HCT116 (cell line): ENCODE results near the gene AACS. TPM values are rescaled to one million over a fixed set of nuclear protein-coding genes. Genes with fewer than 3 reads are reported as not detected.

Experiments used
- ATAC-seq: fragments of 200-7000 bp; cut with Tn5 transposase; 2 replicates; pipeline ENCODE4 v1.9.1; 2020; ENCODE audit warnings: mild to moderate bottlenecking, moderate library complexity
- BruUV-seq: library from RNA; stranded (reverse); fragments of 400-500 nt; replicated peaks from 2 replicates; lab custom pipeline; 2021; lab: Mats Ljungman, UMichigan
- CTCF ChIA-PET: fragments of 300-600 bp; sonication (Branson Sonifier 250); formaldehyde crosslinking; loops from one replicate; lab custom pipeline; 2021; ENCODE audit warnings: antibody characterized with exemption; lab: Charles Lee
- POLR2A ChIA-PET: fragments of 300-600, 350-600 bp; sonication (Branson Sonifier 250); formaldehyde crosslinking; loops from one replicate; lab custom pipeline; 2021; ENCODE audit warnings: antibody characterized with exemption; lab: Charles Lee
- RAD21 ChIA-PET, 2 experiments: fragments of 300-600 bp; sonication (Branson Sonifier 250); formaldehyde crosslinking; loops; one replicate each; lab custom pipeline; 2023; ENCODE audit warnings: low total read pairs in 2 of 2; ENCODE audit not compliant: uncharacterized antibody in 2 of 2, unreplicated experiment in 2 of 2, low non-redundant PET in 1 of 2; lab: Charles Lee
- DNase-seq: peaks from one replicate; pipeline ENCODE4 v3.0.0-alpha.2; 2010; ENCODE audit warnings: low read depth, low spot score
- H2AFZ ChIP-seq: fragments of 200-600 bp; shearing (Covaris generic), sonication (generic); 2 replicates; pipeline ENCODE4 v1.6.1; 2017; ENCODE audit warnings: low read depth, mixed run types, mixed read lengths, antibody characterized with exemption, low read length; ENCODE audit not compliant: poor library complexity, severe bottlenecking
- H3K27ac ChIP-seq: 2 replicates; pipeline ENCODE4 v1.5.1; 2012; ENCODE audit warnings: low read depth, low read length
- H3K27me3 ChIP-seq: fragments of 200-600 bp; sonication (generic); 2 replicates; pipeline ENCODE4 v1.6.1; 2016; ENCODE audit warnings: mixed run types, low read length, mixed read lengths; ENCODE audit not compliant: insufficient read depth
- H3K36me3 ChIP-seq, 2 experiments: fragments of 200-500 bp in 1 of 2; fragments of 200-600 bp in 1 of 2; sonication (Bioruptor generic) in 1 of 2; sonication (generic) in 1 of 2; 2 replicates each; pipeline versions ENCODE4 v1.5.1 to v1.6.1; 2014 to 2016; ENCODE audit warnings: low read length in 2 of 2, inconsistent platforms in 1 of 2, mixed read lengths in 1 of 2, mixed run types in 1 of 2; ENCODE audit not compliant: insufficient read depth in 2 of 2, control insufficient read depth in 1 of 2
- H3K4me1 ChIP-seq, 2 experiments: fragments of 200-600 bp in 1 of 2; sonication (generic) in 1 of 2; 2 replicates each; pipeline versions ENCODE4 v1.5.1 to v1.6.1; 2012 to 2017; ENCODE audit warnings: low read length in 2 of 2, inconsistent platforms in 1 of 2, mild to moderate bottlenecking in 1 of 2, mixed read lengths in 1 of 2, mixed run types in 1 of 2, moderate library complexity in 1 of 2; ENCODE audit not compliant: insufficient read depth in 2 of 2, control insufficient read depth in 1 of 2
- H3K4me2 ChIP-seq: fragments of 200-600 bp; sonication (generic); 2 replicates; pipeline ENCODE4 v1.6.1; 2017; ENCODE audit warnings: mixed run types, low read length, mixed read lengths
- H3K4me3 ChIP-seq, 2 experiments: fragments of 200-600 bp in 1 of 2; sonication (generic) in 1 of 2; replicated peaks in 1 of 2; 2 replicates each; pipeline ENCODE4 v1.5.1; 2011 to 2016; ENCODE audit warnings: low read length in 2 of 2, control low read depth in 1 of 2, low read depth in 1 of 2, mild to moderate bottlenecking in 1 of 2, mixed read lengths in 1 of 2, mixed run types in 1 of 2
- H3K79me2 ChIP-seq: fragments of 200-600 bp; sonication (generic); 2 replicates; pipeline ENCODE4 v1.6.1; 2017; ENCODE audit warnings: mild to moderate bottlenecking, mixed run types, low read length, moderate library complexity, mixed read lengths; ENCODE audit not compliant: insufficient read depth
- H3K9ac ChIP-seq: fragments of 200-600 bp; sonication (generic); 2 replicates; pipeline ENCODE4 v1.6.1; 2016; ENCODE audit warnings: low read length, mixed read lengths
- H3K9me2 ChIP-seq: fragments of 200-600 bp; sonication (generic), shearing (Covaris generic); 2 replicates; pipeline ENCODE4 v1.6.1; 2017; ENCODE audit warnings: mixed run types, mild to moderate bottlenecking, moderate library complexity; ENCODE audit not compliant: insufficient read depth
- H3K9me3 ChIP-seq, 2 experiments: fragments of 200-500 bp in 1 of 2; fragments of 200-600 bp in 1 of 2; sonication (Bioruptor generic) in 1 of 2; sonication (generic) in 1 of 2; 2 replicates each; pipeline ENCODE4 v1.6.1; 2014 to 2017; ENCODE audit warnings: low read length in 2 of 2, mixed read lengths in 2 of 2, inconsistent platforms in 1 of 2, low read depth in 1 of 2, mild to moderate bottlenecking in 1 of 2, mixed run types in 1 of 2, moderate library complexity in 1 of 2; ENCODE audit not compliant: control insufficient read depth in 1 of 2, insufficient read depth in 1 of 2
- H4K20me1 ChIP-seq: fragments of 200-600 bp; sonication (generic), shearing (Covaris generic); 2 replicates; pipeline ENCODE4 v1.6.1; 2017; ENCODE audit warnings: mixed run types, mild to moderate bottlenecking, moderate library complexity; ENCODE audit not compliant: insufficient read depth
- CBX3 ChIP-seq: IDR thresholded peaks from 2 replicates; pipeline ENCODE4 v1.6.1; 2012; ENCODE audit warnings: low read depth
- EZH2 ChIP-seq: fragments of 200-600 bp; sonication (generic); IDR thresholded peaks from 2 replicates; pipeline ENCODE4 v1.6.1; 2017; ENCODE audit warnings: antibody characterized with exemption, mixed run types
- FOSL1 ChIP-seq: IDR thresholded peaks from 2 replicates; pipeline ENCODE4 v1.6.1; 2012; ENCODE audit warnings: low read depth
- MAX ChIP-seq: IDR thresholded peaks from 2 replicates; pipeline ENCODE4 v1.6.1; 2012
- POLR2A ChIP-seq: IDR thresholded peaks from 2 replicates; pipeline ENCODE4 v1.7.0; 2011; ENCODE audit warnings: borderline replicate concordance; ENCODE audit not compliant: insufficient read depth, insufficient read length; ENCODE audit errors: extremely low read depth
- POLR2AphosphoS5 ChIP-seq: IDR thresholded peaks from 2 replicates; pipeline ENCODE4 v1.6.1; 2011; ENCODE audit warnings: mild to moderate bottlenecking, low read depth, low read length, moderate library complexity
- RAD21 ChIP-seq: IDR thresholded peaks from 2 replicates; pipeline ENCODE4 v1.6.1; 2012; ENCODE audit warnings: low read depth, mild to moderate bottlenecking
- SIN3A ChIP-seq: IDR thresholded peaks from 2 replicates; pipeline ENCODE4 v1.6.1; 2012; ENCODE audit warnings: low read depth
- SRF ChIP-seq: IDR thresholded peaks from 2 replicates; pipeline ENCODE4 v1.6.1; 2012; ENCODE audit warnings: low read depth
- ZBTB33 ChIP-seq: IDR thresholded peaks from 2 replicates; pipeline ENCODE4 v1.6.1; 2011; ENCODE audit warnings: mild to moderate bottlenecking, low read length, moderate library complexity; ENCODE audit not compliant: insufficient replicate concordance; ENCODE audit errors: extremely low read depth
- intact Hi-C: fragments of 100-400 bp; cut with micrococcal nuclease; formaldehyde crosslinking; loops from 2 replicates; pipeline ENCODE4 v1.10.0; 2022
- total RNA-seq: library from RNA; stranded (reverse); gene quantifications from one replicate; pipeline ENCODE4 v1.2.1, GENCODE V29; 2021; ENCODE audit not compliant: unreplicated experiment
- TF ChIP-seq, protein P1 (sequence below): IDR thresholded peaks from 2 replicates; pipeline ENCODE4 v1.6.1; 2012; ENCODE audit warnings: low read depth

Gene AACS
- total RNA-seq, 1 experiment from 2014 or later: 16.0 TPM

GRCh38 chr12:125021096-125021495 is 44.1 kb upstream of the AACS start:
- DNase-seq: no peak
- ChIA-PET RAD21 (no interaction called here), CTCF (no interaction called here), POLR2A (no interaction called here)
- no peaks in the 10 kb centered on the region for H3K9me2 ChIP-seq
- H3K4me1 ChIP-seq: no peaks in the 10 kb centered on the region
- BruUV-seq: no TSS peak
- no peak overlapping the region for H3K4me2 ChIP-seq
- H4K20me1 ChIP-seq: no peaks in the 10 kb centered on the region
- H3K9ac ChIP-seq: no peak overlapping the region
- no peaks in the 10 kb centered on the region for H3K79me2 ChIP-seq
- peaks cover 7 to 15% of the 10 kb centered on the region in 2 experiments; a peak in 3 of 4 replicates for H3K36me3 ChIP-seq
- intact Hi-C loops: no loop called here
- no peak for ATAC-seq
- H2AFZ ChIP-seq: no peak overlapping the region
- no peaks in the 10 kb centered on the region for H3K27me3 ChIP-seq
- H3K4me3 ChIP-seq: no peak overlapping the region
- TF ChIP-seq, protein P1, sequence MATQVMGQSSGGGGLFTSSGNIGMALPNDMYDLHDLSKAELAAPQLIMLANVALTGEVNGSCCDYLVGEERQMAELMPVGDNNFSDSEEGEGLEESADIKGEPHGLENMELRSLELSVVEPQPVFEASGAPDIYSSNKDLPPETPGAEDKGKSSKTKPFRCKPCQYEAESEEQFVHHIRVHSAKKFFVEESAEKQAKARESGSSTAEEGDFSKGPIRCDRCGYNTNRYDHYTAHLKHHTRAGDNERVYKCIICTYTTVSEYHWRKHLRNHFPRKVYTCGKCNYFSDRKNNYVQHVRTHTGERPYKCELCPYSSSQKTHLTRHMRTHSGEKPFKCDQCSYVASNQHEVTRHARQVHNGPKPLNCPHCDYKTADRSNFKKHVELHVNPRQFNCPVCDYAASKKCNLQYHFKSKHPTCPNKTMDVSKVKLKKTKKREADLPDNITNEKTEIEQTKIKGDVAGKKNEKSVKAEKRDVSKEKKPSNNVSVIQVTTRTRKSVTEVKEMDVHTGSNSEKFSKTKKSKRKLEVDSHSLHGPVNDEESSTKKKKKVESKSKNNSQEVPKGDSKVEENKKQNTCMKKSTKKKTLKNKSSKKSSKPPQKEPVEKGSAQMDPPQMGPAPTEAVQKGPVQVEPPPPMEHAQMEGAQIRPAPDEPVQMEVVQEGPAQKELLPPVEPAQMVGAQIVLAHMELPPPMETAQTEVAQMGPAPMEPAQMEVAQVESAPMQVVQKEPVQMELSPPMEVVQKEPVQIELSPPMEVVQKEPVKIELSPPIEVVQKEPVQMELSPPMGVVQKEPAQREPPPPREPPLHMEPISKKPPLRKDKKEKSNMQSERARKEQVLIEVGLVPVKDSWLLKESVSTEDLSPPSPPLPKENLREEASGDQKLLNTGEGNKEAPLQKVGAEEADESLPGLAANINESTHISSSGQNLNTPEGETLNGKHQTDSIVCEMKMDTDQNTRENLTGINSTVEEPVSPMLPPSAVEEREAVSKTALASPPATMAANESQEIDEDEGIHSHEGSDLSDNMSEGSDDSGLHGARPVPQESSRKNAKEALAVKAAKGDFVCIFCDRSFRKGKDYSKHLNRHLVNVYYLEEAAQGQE: no peak
- TF ChIP-seq SRF: no peak
- TF ChIP-seq POLR2A: no peak
- no peak for TF ChIP-seq EZH2
- no peak for TF ChIP-seq RAD21
- TF ChIP-seq POLR2AphosphoS5: no peak
- no peak for TF ChIP-seq MAX
- TF ChIP-seq SIN3A: no peak
- no peak for TF ChIP-seq ZBTB33
- no peak for TF ChIP-seq FOSL1
- TF ChIP-seq CBX3: no peak
- no peak overlapping the region for H3K27ac ChIP-seq
- no peaks in the 10 kb centered on the region for H3K9me3 ChIP-seq
